Testis (tissue), 2 donors: Measurements from ENCODE around the gene PISD.

Experiments
- POLR2A ChIP-seq: fragments of 450-650 bp; IDR thresholded peaks from one replicate; pipeline ENCODE4 v1.6.1; 2017; ENCODE audit warnings: antibody characterized with exemption, mild to moderate bottlenecking, moderate library complexity
- TF ChIP-seq, protein P1 (sequence below), 3 experiments: fragments of 450-650 bp in 2 of 3; fragments of 200-600 bp in 1 of 3; sonication (generic) in 1 of 3; IDR thresholded peaks; one replicate each; pipeline ENCODE4 v1.5.1; 2016 to 2019; ENCODE audit warnings: antibody characterized with exemption in 3 of 3, mild to moderate bottlenecking in 2 of 3, moderate library complexity in 1 of 3

DNA sequence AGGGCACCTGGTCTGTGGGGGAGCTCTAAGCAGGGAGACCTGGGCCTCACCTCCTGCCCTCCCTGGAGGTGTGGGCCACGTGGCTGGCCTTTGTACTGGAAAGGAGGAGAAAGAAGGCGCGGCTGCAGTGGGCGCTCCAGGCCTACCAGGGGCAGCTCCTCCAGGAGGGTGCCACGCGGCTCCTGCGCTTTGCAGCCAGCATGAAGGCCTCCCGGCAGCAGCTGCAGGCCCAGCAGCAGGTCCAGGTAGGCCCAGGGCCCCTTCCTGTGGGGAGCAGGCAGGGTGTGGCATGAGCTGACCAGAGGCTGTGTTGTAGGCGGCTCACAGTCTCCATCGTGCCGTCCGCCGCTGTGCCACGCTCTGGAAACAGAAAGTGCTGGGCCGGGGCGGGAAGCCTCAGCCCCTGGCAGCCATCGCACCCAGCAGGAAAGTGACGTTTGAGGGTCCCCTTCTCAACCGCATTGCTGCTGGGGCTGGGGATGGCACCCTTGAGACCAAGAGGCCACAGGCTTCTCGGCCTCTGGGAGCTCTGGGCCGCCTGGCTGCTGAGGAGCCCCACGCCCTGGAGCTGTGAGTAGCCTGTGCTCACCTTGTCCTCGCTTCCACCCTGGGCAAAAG is 48.6 kb downstream of the PISD start:
- TF ChIP-seq, protein P1, sequence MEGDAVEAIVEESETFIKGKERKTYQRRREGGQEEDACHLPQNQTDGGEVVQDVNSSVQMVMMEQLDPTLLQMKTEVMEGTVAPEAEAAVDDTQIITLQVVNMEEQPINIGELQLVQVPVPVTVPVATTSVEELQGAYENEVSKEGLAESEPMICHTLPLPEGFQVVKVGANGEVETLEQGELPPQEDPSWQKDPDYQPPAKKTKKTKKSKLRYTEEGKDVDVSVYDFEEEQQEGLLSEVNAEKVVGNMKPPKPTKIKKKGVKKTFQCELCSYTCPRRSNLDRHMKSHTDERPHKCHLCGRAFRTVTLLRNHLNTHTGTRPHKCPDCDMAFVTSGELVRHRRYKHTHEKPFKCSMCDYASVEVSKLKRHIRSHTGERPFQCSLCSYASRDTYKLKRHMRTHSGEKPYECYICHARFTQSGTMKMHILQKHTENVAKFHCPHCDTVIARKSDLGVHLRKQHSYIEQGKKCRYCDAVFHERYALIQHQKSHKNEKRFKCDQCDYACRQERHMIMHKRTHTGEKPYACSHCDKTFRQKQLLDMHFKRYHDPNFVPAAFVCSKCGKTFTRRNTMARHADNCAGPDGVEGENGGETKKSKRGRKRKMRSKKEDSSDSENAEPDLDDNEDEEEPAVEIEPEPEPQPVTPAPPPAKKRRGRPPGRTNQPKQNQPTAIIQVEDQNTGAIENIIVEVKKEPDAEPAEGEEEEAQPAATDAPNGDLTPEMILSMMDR (IDR thresholded peaks at IDR 0.05): no peak
- TF ChIP-seq POLR2A: no peak
